Epidermal melanocyte (primary cell): Measurements from ENCODE around the gene ENKD1.
"Not testable (repeated sequence)": the region's sequence is repeated elsewhere in the genome, so short reads cannot be mapped to it uniquely, and the experiment has no call there.

Source experiments
- DNase-seq: peaks from one replicate; pipeline ENCODE4 v3.0.0; 2011; ENCODE audit warnings: low spot score; ENCODE audit not compliant: insufficient read length

The ENKD1 gene

GRCh38 chr16:67666559-67667452 is at the start of gene ENKD1, which contains the start of gene C16orf86:
Gene ENKD1 (minus strand): TSS chr16:67666750. CDS start chr16:67666442, 308 bp downstream.
Gene C16orf86 (plus strand): TSS chr16:67666814. CDS start chr16:67666971, 157 bp downstream.
- DNase-seq, result peak; percentile 95

GRCh38 chr16:67716097-67716496 is 49.5 kb upstream of the ENKD1 start:
- no peak for DNase-seq

DNA sequence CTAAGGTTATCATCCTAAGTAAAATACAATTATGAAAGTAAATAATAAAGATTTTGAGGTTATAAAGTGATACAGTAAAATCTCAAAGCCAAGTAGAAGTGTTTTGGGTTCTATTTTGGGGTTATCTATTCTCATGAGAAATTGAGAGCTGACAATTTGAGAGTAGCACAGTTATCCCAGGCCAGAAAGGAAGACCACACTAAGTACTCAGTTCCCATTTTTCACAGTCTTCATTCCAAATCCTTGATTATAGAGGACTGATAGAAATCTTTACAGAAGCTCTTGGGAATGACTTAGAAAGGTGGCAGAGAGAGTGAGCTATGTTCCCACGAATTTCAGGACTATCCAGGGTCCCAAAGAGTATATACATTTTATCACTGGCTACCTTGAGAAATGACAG is 48.0 kb upstream of the ENKD1 start:
- no peak for DNase-seq

DNA sequence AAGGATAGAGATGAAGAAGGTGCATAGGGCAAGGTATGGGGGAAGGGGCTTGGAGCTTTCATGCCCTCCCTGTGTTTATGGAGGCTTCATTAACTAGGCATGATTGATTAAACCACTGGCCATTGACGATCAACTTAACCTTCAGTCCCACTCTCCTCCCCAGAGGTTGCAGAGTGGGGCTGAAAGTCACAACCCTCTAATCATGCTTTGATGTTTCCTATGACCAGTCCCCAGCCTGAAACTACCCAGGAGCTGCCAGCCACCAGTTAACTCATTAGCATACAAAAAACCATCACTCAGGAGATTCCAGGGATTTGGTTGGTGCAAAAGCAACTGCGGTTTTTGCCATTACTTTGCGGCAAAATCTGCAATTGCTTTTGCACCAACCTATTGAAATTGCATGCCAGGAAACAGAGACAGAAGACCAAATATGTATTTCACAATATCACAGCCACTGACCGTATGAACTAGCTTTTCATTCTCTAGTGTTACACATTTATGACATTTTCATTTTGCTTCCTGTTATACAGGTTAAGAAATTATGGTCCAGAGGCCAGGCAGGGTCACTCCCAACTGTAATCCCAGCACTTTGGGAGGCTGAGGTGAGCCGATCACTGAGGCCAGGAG is 47.2 kb upstream of the ENKD1 start:
- DNase-seq, result no peak

GRCh38 chr16:67710607-67711006 is 44.1 kb upstream of the ENKD1 start:
- no peak for DNase-seq

DNA sequence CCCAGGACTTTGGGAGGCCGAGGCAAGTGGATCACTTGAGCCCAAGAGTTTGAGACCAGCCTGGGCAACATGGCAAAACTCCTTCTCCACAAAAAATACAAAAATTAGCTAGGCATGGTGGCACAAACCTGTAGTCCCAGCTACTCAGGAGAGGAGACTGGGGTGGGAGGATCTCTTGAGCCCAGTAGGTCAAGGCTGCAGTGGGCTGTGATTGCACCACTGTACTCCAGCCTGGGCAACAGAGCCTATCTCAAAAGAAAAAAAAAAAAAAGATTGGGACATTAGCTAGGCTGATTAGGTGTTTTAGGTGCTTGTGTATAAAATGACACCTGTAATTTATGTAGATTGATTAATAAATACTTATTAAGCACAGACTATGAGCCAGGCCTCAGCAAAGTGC is 42.5 kb upstream of the ENKD1 start:
- no peak for DNase-seq

GRCh38 chr16:67708368-67708771 is 41.8 kb upstream of the ENKD1 start:
- no peak for DNase-seq

GRCh38 chr16:67707790-67708189 is 41.2 kb upstream of the ENKD1 start:
- DNase-seq, result no peak

DNA sequence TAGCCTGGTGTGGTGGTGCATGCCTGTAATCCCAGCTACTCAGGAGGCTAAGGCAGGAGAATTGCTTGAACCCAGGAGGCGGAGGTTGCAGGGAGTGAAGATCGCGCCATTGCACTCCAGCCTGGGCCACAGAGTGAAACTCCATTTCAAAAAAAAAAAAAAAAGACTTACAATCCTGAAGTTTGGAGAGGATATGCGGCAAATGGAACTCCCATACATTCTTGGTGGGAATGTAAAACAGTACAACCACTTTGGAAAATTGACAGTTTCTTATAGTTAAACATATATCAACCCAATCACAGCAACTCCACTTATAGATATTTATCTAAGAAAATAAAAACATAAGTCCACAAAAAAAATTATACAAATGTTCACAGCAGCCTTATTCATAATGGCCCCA is 40.7 kb upstream of the ENKD1 start:
- no peak for DNase-seq

- DNase-seq, result no peak
Observed at GRCh38 chr16:67704110-67704509, 37.6 kb upstream of the ENKD1 start.

DNA sequence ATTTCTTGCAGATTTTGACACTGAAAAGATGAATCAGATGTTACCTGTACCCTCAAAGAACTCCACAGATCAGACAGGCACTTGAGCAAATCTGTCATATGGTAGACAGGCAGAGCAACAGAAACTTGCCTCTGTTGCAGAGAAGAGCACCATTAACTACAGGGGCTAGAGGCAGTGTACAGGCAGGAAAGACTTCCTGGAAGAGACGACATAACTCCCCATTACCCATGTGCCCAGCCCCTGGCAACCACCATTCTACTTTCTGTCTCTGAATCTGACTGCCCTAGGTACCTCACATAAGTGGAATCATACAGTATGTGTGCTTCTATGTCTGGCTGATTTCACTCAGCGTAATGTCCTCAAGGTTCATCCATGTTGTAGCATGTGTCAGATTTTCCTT is 37.1 kb upstream of the ENKD1 start:
- DNase-seq, result no peak

DNA sequence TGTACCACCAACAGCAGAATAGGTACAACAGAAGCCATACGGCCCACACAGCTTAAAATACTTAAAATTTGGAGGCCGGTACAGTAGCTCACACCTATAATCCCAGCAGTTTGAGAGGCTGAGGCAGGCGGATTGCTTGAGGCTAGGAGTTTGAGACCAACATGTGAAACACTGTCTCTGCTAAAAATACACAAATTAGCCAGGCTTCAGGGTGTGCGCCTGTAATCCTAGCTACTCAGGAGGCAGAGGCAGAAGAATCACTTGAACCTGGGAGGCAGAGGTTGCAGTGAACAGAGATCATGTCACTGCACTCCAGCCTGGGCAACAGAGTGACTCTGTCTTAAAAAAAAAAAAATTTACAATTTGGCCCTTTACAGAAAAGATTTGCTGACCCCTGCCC is 35.6 kb upstream of the ENKD1 start:
- no peak for DNase-seq

DNA sequence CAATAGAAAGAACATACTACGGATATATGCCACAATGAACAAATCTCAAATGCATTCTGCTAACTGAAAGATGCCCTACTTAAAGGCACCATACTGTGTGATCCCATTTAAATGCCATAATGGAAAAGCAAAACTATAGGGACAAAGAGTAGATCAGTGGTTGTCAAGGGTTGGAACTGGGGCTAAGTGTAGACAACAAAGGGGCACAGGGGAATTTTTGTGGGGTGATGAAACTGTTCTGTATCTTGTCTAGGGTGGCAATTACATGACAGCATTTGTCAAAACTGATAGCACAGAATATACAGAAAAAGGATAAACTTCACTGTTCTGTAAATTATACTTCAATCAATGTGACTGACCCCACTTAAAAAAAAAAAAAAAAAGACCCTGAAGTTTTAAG is 34.9 kb upstream of the ENKD1 start:
- DNase-seq, result no peak

- DNase-seq, result no peak
Observed at GRCh38 chr16:67699265-67699664, 32.7 kb upstream of the ENKD1 start.

- DNase-seq, result no peak
Observed at GRCh38 chr16:67697422-67698185, 31.1 kb upstream of the ENKD1 start.

DNA sequence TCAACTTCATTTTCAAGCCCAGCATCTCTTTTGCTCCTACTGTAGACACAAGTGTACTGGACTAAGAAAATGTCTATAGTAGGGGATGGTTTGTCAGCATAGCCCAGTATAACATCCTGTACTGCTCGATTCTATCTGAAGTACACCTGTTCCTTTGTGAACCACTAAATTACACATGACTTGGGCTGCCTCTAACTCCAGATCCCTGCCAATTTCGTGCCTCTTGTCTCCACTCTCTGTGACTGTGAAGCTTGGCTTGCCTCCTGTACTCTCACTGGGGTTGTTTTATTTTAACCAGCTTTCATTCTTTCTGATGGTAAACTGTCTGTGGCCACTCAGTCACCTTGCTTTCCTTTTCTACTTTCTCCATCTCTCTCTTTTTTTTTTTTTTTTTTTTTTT is 28.1 kb upstream of the ENKD1 start:
- DNase-seq, result no peak

GRCh38 chr16:67693517-67694285 is 27.2 kb upstream of the ENKD1 start:
- not testable (repeated sequence) for DNase-seq

DNA sequence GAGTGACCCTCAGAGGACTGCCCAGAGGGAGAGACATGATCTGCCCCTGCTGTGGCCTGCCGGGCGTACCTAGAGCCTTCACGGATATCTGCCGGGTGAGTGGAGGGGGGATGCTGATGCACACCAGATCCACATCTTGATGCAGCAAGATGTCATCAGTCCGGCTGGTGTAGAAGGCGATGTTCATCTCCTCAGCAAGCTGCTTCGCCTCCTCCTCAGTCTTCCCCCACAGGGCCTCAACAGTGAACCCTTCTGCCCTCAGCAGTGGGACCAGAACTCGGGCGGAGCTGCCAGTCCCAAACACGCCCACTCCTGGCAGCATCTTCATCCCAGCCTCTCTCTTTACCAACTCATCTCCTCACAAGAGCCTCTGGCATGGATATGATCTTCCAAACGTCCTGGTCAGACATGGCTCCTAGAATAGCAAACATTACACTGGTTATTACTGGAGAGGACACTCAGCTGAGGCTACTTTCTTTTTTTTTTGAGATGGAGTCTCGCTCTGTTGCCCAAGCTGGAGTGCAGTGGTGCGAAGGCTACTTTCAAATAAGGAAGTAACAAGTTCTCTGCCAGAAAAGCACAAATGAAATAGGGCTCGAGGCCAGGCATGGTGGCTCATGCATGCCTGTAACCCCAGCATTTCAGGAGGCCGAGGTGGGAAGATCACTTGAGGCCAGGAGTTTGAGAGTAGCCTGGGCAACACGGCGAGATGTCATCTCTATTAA is 19.0 kb upstream of the ENKD1 start:
- DNase-seq, result no peak

GRCh38 chr16:67683767-67684166 is 17.2 kb upstream of the ENKD1 start:
- no peak for DNase-seq
